Measurements from ENCODE around the gene VASN.

- TF ChIP-seq MXI1 (IDR thresholded peaks at IDR 0.05; ENCODE audit: low read depth, low read length) (no peak), CTCF (IDR thresholded peaks at IDR 0.05 in 2 of 3, conservative IDR thresholded peaks at IDR 0.05 in 1 of 3; ENCODE audit: control insufficient read depth in 2 of 3, extremely low read depth in 1 of 3, insufficient read depth in 1 of 3, low read depth in 3 of 3, low read length in 3 of 3) (no peak), MAX (IDR thresholded peaks at IDR 0.05; ENCODE audit: low read depth, low read length) (no peak), KDM1A (IDR thresholded peaks at IDR 0.05; ENCODE audit: borderline replicate concordance) (no peak), SIN3A (IDR thresholded peaks at IDR 0.05; ENCODE audit: low read depth, low read length) (no peak)
These were observed 6.6 kb upstream of the VASN start for GRCh38 chr16:4365014-4365406.

Data from GM12878 (cell line).